ENCODE data around the gene FAM25A.

- no peak for TF ChIP-seq CTCF (IDR thresholded peaks at IDR 0.05)
- TF ChIP-seq POLR2A (IDR thresholded peaks at IDR 0.05), result no peak
Measured at GRCh38 chr10:86992456-86992855, 27.6 kb upstream of the FAM25A start.
